A549 (cell line): ENCODE results near the gene ARMC7. TPM values are rescaled to one million over a fixed set of nuclear protein-coding genes. Genes with fewer than 3 reads are reported as not detected.

Source experiments
- ATOH8 ChIP-seq: fragments of 250-450 bp; sonication (Bioruptor Pico); IDR thresholded peaks from 2 replicates; pipeline ENCODE4 v1.5.0; 2020; ENCODE audit warnings: low read depth, mild to moderate bottlenecking, moderate library complexity
- BHLHE40 ChIP-seq: IDR thresholded peaks from 2 replicates; pipeline ENCODE4 v1.6.1; 2012; ENCODE audit warnings: low read depth, low read length, inconsistent platforms
- CBX8 ChIP-seq: fragments of 200-600 bp; sonication (generic); IDR thresholded peaks from 2 replicates; pipeline ENCODE4 v1.6.1; 2016
- CEBPB ChIP-seq, 2 experiments: fragments of >200 bp in 1 of 2; sonication (Bioruptor Twin) in 1 of 2; formaldehyde crosslinking in 1 of 2; IDR thresholded peaks; 2 replicates each; pipeline ENCODE4 v1.6.1; 2012 to 2016
- EHMT2 ChIP-seq: fragments of 200-600 bp; sonication (generic); IDR thresholded peaks from 2 replicates; pipeline ENCODE4 v1.6.1; 2016; ENCODE audit warnings: antibody characterized with exemption, low read depth, mild to moderate bottlenecking, moderate library complexity
- ELK1 ChIP-seq: fragments of 150-350 bp; IDR thresholded peaks from 2 replicates; pipeline ENCODE4 v1.6.1; 2014; ENCODE audit warnings: low read depth, mild to moderate bottlenecking, low read length
- EP300 ChIP-seq, 2 experiments: fragments of >200 bp; sonication (Bioruptor Twin); formaldehyde crosslinking; IDR thresholded peaks; 2 replicates in 1 of 2; 3 replicates in 1 of 2; pipeline ENCODE4 v1.6.1; 2016 to 2017
- FOSB ChIP-seq: fragments of 250-450 bp; sonication (Bioruptor Pico); IDR thresholded peaks from 2 replicates; pipeline ENCODE4 v1.5.0; 2020; ENCODE audit warnings: mild to moderate bottlenecking, moderate library complexity
- FOSL2 ChIP-seq, 2 experiments: fragments of 450-650 bp in 1 of 2; fragments of >200 bp in 1 of 2; sonication (Bioruptor Twin) in 1 of 2; formaldehyde crosslinking; IDR thresholded peaks; 2 replicates each; pipeline versions ENCODE4 v1.5.0 to v1.6.1; 2016 to 2020; ENCODE audit warnings: mild to moderate bottlenecking in 1 of 2, moderate library complexity in 1 of 2
- FOXS1 ChIP-seq: fragments of 250-450 bp; sonication (Bioruptor Pico); IDR thresholded peaks from 2 replicates; pipeline ENCODE4 v1.5.0; 2020; ENCODE audit warnings: mild to moderate bottlenecking, moderate library complexity
- HOXB5 ChIP-seq: fragments of 250-450 bp; sonication (Bioruptor Pico); IDR thresholded peaks from 2 replicates; pipeline ENCODE4 v1.5.0; 2020; ENCODE audit warnings: mild to moderate bottlenecking, moderate library complexity
- KDM1A ChIP-seq: fragments of 200-600 bp; sonication (generic); IDR thresholded peaks from 2 replicates; pipeline ENCODE4 v1.6.1; 2016; ENCODE audit warnings: low read depth, mild to moderate bottlenecking
- MAX ChIP-seq: IDR thresholded peaks from 2 replicates; pipeline ENCODE4 v1.6.1; 2012
- NFE2L2 ChIP-seq: fragments of 150-350 bp; conservative IDR thresholded peaks from 2 replicates; pipeline ENCODE4 v1.6.1; 2014; ENCODE audit warnings: low read length
- NPAS2 ChIP-seq: fragments of 250-450 bp; sonication (Bioruptor Pico); IDR thresholded peaks from 2 replicates; pipeline ENCODE4 v1.8.0; 2022; ENCODE audit warnings: mild to moderate bottlenecking, moderate library complexity, borderline replicate concordance
- NR3C1 ChIP-seq: fragments of >200 bp; sonication (Bioruptor Twin); formaldehyde crosslinking; IDR thresholded peaks from 3 replicates; pipeline ENCODE4 v1.6.1; 2017
- POLR2AphosphoS2 ChIP-seq: conservative IDR thresholded peaks from 2 replicates; pipeline ENCODE4 v1.6.1; 2012; ENCODE audit warnings: low read length, improper control_type of control experiment, inconsistent platforms
- RAD21 ChIP-seq, 2 experiments: fragments of >200 bp in 1 of 2; sonication (Bioruptor Twin) in 1 of 2; formaldehyde crosslinking in 1 of 2; IDR thresholded peaks in 1 of 2; conservative IDR thresholded peaks in 1 of 2; 2 replicates in 1 of 2; 3 replicates in 1 of 2; pipeline ENCODE4 v1.6.1; 2012 to 2018; ENCODE audit warnings: inconsistent platforms in 1 of 2
- RARB ChIP-seq: fragments of 250-450 bp; sonication (Bioruptor Pico); IDR thresholded peaks from 2 replicates; pipeline ENCODE4 v1.8.0; 2021; ENCODE audit warnings: mild to moderate bottlenecking, moderate library complexity
- RCOR1 ChIP-seq: fragments of 150-350 bp; IDR thresholded peaks from 2 replicates; pipeline ENCODE4 v1.6.1; 2014; ENCODE audit warnings: antibody characterized with exemption, low read length, low read depth
- RNF2 ChIP-seq: fragments of 200-600 bp; sonication (generic); IDR thresholded peaks from 2 replicates; pipeline ENCODE4 v1.6.1; 2016; ENCODE audit warnings: low read depth, mild to moderate bottlenecking, antibody characterized with exemption, moderate library complexity, borderline replicate concordance
- SREBF2 ChIP-seq: fragments of 450-650 bp; IDR thresholded peaks from 2 replicates; pipeline ENCODE4 v1.6.1; 2014; ENCODE audit warnings: mild to moderate bottlenecking, moderate library complexity
- ZSCAN20 ChIP-seq: fragments of 250-450 bp; sonication (Bioruptor Pico); IDR thresholded peaks from 2 replicates; pipeline ENCODE4 v1.8.0; 2022; ENCODE audit warnings: mild to moderate bottlenecking, moderate library complexity
- polyA plus RNA-seq, 4 experiments: library from polyadenylated mRNA; depleted of rRNA in 3 of 4; stranded (reverse); fragments of >200 nt; fragmentation: RNase III in 1 of 4; extraction: RNeasy Plus Mini Kit Qiagen cat#74134 plus additional on column Dnase treatment in 1 of 4; gene quantifications; 2 replicates in 3 of 4; 3 replicates in 1 of 4; pipeline ENCODE4 v1.2.3, GENCODE V29; 2011 to 2017
- TF ChIP-seq, protein P1 (sequence below): fragments of 450-650 bp; IDR thresholded peaks from 2 replicates; pipeline ENCODE4 v1.6.1; 2014; ENCODE audit warnings: antibody characterized with exemption
- TF ChIP-seq, protein P2 (sequence below): fragments of 250-450 bp; sonication (Bioruptor Pico); IDR thresholded peaks from 2 replicates; pipeline ENCODE4 v1.5.0; 2021; ENCODE audit warnings: mild to moderate bottlenecking, moderate library complexity, borderline replicate concordance
- TF ChIP-seq, protein P3 (sequence below): fragments of >200 bp; sonication (Bioruptor Twin); formaldehyde crosslinking; IDR thresholded peaks from 3 replicates; pipeline ENCODE4 v1.5.1; 2016
- TF ChIP-seq, protein P4 (sequence below): fragments of >200 bp; sonication (Bioruptor Twin); formaldehyde crosslinking; IDR thresholded peaks from 3 replicates; pipeline ENCODE4 v1.6.1; 2016
- TF ChIP-seq, protein P5 (sequence below): IDR thresholded peaks from 2 replicates; pipeline ENCODE4 v1.6.1; 2012

The ARMC7 gene
- polyA plus RNA-seq, 2 of the 4 experiments (the other 2 are of a cell fraction) = 8.5 to 12.6 TPM

- TF ChIP-seq, protein P1, sequence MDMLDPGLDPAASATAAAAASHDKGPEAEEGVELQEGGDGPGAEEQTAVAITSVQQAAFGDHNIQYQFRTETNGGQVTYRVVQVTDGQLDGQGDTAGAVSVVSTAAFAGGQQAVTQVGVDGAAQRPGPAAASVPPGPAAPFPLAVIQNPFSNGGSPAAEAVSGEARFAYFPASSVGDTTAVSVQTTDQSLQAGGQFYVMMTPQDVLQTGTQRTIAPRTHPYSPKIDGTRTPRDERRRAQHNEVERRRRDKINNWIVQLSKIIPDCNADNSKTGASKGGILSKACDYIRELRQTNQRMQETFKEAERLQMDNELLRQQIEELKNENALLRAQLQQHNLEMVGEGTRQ = no peak
- no peak for TF ChIP-seq SREBF2
- no peak for TF ChIP-seq FOSB (CRISPR knock-in tag)
- TF ChIP-seq CEBPB (IDR thresholded peaks at IDR 0.05) = no peak
- TF ChIP-seq ZSCAN20 (CRISPR knock-in tag) = no peak
- TF ChIP-seq, protein P2, sequence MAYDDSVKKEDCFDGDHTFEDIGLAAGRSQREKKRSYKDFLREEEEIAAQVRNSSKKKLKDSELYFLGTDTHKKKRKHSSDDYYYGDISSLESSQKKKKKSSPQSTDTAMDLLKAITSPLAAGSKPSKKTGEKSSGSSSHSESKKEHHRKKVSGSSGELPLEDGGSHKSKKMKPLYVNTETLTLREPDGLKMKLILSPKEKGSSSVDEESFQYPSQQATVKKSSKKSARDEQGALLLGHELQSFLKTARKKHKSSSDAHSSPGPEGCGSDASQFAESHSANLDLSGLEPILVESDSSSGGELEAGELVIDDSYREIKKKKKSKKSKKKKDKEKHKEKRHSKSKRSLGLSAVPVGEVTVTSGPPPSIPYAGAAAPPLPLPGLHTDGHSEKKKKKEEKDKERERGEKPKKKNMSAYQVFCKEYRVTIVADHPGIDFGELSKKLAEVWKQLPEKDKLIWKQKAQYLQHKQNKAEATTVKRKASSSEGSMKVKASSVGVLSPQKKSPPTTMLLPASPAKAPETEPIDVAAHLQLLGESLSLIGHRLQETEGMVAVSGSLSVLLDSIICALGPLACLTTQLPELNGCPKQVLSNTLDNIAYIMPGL = no peak
- no peak for TF ChIP-seq POLR2AphosphoS2
- TF ChIP-seq EP300 (IDR thresholded peaks at IDR 0.05) = no peak
- TF ChIP-seq, protein P3, sequence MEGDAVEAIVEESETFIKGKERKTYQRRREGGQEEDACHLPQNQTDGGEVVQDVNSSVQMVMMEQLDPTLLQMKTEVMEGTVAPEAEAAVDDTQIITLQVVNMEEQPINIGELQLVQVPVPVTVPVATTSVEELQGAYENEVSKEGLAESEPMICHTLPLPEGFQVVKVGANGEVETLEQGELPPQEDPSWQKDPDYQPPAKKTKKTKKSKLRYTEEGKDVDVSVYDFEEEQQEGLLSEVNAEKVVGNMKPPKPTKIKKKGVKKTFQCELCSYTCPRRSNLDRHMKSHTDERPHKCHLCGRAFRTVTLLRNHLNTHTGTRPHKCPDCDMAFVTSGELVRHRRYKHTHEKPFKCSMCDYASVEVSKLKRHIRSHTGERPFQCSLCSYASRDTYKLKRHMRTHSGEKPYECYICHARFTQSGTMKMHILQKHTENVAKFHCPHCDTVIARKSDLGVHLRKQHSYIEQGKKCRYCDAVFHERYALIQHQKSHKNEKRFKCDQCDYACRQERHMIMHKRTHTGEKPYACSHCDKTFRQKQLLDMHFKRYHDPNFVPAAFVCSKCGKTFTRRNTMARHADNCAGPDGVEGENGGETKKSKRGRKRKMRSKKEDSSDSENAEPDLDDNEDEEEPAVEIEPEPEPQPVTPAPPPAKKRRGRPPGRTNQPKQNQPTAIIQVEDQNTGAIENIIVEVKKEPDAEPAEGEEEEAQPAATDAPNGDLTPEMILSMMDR = no peak
- TF ChIP-seq, protein P4, sequence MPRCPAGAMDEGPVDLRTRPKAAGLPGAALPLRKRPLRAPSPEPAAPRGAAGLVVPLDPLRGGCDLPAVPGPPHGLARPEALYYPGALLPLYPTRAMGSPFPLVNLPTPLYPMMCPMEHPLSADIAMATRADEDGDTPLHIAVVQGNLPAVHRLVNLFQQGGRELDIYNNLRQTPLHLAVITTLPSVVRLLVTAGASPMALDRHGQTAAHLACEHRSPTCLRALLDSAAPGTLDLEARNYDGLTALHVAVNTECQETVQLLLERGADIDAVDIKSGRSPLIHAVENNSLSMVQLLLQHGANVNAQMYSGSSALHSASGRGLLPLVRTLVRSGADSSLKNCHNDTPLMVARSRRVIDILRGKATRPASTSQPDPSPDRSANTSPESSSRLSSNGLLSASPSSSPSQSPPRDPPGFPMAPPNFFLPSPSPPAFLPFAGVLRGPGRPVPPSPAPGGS = no peak
- no peak for TF ChIP-seq FOXS1 (CRISPR knock-in tag)
- TF ChIP-seq KDM1A = no peak
- TF ChIP-seq EHMT2 = no peak
- TF ChIP-seq MAX = no peak; the same call in none of the 2 replicates
- TF ChIP-seq BHLHE40 = no peak
- TF ChIP-seq CBX8 = no peak
- TF ChIP-seq NPAS2 = no peak
- no peak; the same call in 1 of the 2 replicates for TF ChIP-seq RARB
- TF ChIP-seq FOSL2 (IDR thresholded peaks at IDR 0.05) = no peak
- peak; percentile 92 for TF ChIP-seq FOSL2 (CRISPR knock-in tag; IDR thresholded peaks at IDR 0.05)
- TF ChIP-seq RCOR1 = no peak
- no peak for TF ChIP-seq NR3C1
- 0 out of 5 replicates have a peak, but pooled peaks of 1 of the 2 experiments have one; percentile 4 for TF ChIP-seq RAD21 (conservative IDR thresholded peaks at IDR 0.05 in 1 of 2, IDR thresholded peaks at IDR 0.05 in 1 of 2)
- TF ChIP-seq ATOH8 (CRISPR knock-in tag) = no peak
- no peak for TF ChIP-seq RNF2
- TF ChIP-seq, protein P5, sequence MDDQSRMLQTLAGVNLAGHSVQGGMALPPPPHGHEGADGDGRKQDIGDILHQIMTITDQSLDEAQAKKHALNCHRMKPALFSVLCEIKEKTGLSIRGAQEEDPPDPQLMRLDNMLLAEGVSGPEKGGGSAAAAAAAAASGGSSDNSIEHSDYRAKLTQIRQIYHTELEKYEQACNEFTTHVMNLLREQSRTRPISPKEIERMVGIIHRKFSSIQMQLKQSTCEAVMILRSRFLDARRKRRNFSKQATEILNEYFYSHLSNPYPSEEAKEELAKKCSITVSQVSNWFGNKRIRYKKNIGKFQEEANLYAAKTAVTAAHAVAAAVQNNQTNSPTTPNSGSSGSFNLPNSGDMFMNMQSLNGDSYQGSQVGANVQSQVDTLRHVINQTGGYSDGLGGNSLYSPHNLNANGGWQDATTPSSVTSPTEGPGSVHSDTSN = no peak
- TF ChIP-seq HOXB5 = peak; percentile 11; the same call in 1 of the 2 replicates
- TF ChIP-seq ELK1 = no peak
- no peak for TF ChIP-seq NFE2L2
Measured at GRCh38 chr17:75088465-75089417, 21.0 kb upstream of the ARMC7 start (continued).
